Parathyroid adenoma (tissue), 2 donors: ENCODE data around the gene RASSF1.

ENCODE experiments used
- H2AFZ ChIP-seq: fragments of 300-600 bp; sonication (generic); one replicate; pipeline ENCODE4 v1.7.0; 2017; ENCODE audit warnings: antibody characterized with exemption, mild to moderate bottlenecking
- H3K27ac ChIP-seq: fragments of 300-600 bp; sonication (generic); one replicate; pipeline ENCODE4 v1.7.0; 2017
- H3K27me3 ChIP-seq: fragments of 300-600 bp; sonication (generic); one replicate; pipeline ENCODE4 v1.7.0; 2017; ENCODE audit warnings: low read length; ENCODE audit not compliant: control insufficient read depth, insufficient read depth
- H3K36me3 ChIP-seq: fragments of 300-600 bp; sonication (generic); one replicate; pipeline ENCODE4 v1.7.0; 2017; ENCODE audit warnings: low read length; ENCODE audit not compliant: control insufficient read depth, insufficient read depth
- H3K4me1 ChIP-seq: fragments of 300-600 bp; sonication (generic); one replicate; pipeline ENCODE4 v1.7.0; 2017; ENCODE audit warnings: control low read depth
- H3K4me2 ChIP-seq: fragments of 300-600 bp; sonication (generic); one replicate; pipeline ENCODE4 v1.7.0; 2017; ENCODE audit warnings: low read length
- H3K4me3 ChIP-seq: fragments of 300-600 bp; sonication (generic); one replicate; pipeline ENCODE4 v1.7.0; 2017; ENCODE audit warnings: low read depth, low read length
- H3K79me2 ChIP-seq: fragments of 300-600 bp; sonication (generic); one replicate; pipeline ENCODE4 v1.7.0; 2017; ENCODE audit warnings: control low read depth
- H3K9ac ChIP-seq: fragments of 300-600 bp; sonication (generic); one replicate; pipeline ENCODE4 v1.7.0; 2017; ENCODE audit warnings: mild to moderate bottlenecking
- H3K9me3 ChIP-seq: fragments of 300-600 bp; sonication (generic); one replicate; pipeline ENCODE4 v1.7.0; 2017; ENCODE audit warnings: low read length; ENCODE audit not compliant: control insufficient read depth
- CTCF ChIP-seq: fragments of 300-600 bp; sonication (generic); IDR thresholded peaks from one replicate; pipeline ENCODE4 v1.7.0; 2017; ENCODE audit warnings: antibody characterized with exemption, mild to moderate bottlenecking
- donor health status: primary hyperparathyroidism.

RASSF1 gene

GRCh38 chr3:50322386-50323091 lies 18.1 kb downstream of the RASSF1 start, which contains the start of gene HYAL2:
Gene HYAL2, minus strand, starts transcription at chr3:50322745. Its CDS starts 2,256 bp downstream, at chr3:50320489.
- H3K36me3 ChIP-seq = no peaks in the 10 kb centered on the region
- peak within 1 kb of the TSS; percentile 88 for H3K27ac ChIP-seq
- H2AFZ ChIP-seq = peak within 1 kb of the TSS; percentile 83
- peaks cover 29% of the 10 kb centered on the region for H3K4me1 ChIP-seq
- H3K4me3 ChIP-seq = peak within 1 kb of the TSS; percentile 89
- no peaks in the 10 kb centered on the region for H3K9me3 ChIP-seq
- H3K27me3 ChIP-seq = no peaks in the 10 kb centered on the region
- no peak for TF ChIP-seq CTCF
- H3K79me2 ChIP-seq = peaks cover 16% of the 10 kb centered on the region
- H3K9ac ChIP-seq = peak within 1 kb of the TSS; percentile 25
- H3K4me2 ChIP-seq = peak within 1 kb of the TSS; percentile 97

- Histone ChIP-seq H3K4me1 (peaks cover 28% of the 10 kb centered on the region), H3K9me3 (no peaks in the 10 kb centered on the region), H2AFZ (peak overlapping the region; percentile 83), H3K36me3 (no peaks in the 10 kb centered on the region), H3K4me2 (peak overlapping the region; percentile 97), H3K9ac (no peak overlapping the region), H3K4me3 (peak overlapping the region; percentile 89), H3K27ac (peak overlapping the region; percentile 88), H3K27me3 (no peaks in the 10 kb centered on the region), H3K79me2 (peaks cover 13% of the 10 kb centered on the region)
- TF ChIP-seq CTCF = no peak
Observed at GRCh38 chr3:50322115-50322385, 18.6 kb downstream of the RASSF1 start.

GRCh38 chr3:50321336-50322114 lies 19.1 kb downstream of the RASSF1 start:
- peak overlapping the region; percentile 97 for H3K4me2 ChIP-seq
- H3K27me3 ChIP-seq = no peaks in the 10 kb centered on the region
- H3K27ac ChIP-seq = peak overlapping the region; percentile 88
- H3K4me1 ChIP-seq = peaks cover 30% of the 10 kb centered on the region
- peaks cover 7% of the 10 kb centered on the region for H3K79me2 ChIP-seq
- H2AFZ ChIP-seq = peak overlapping the region; percentile 83
- no peaks in the 10 kb centered on the region for H3K36me3 ChIP-seq
- H3K9ac ChIP-seq = peak overlapping the region; percentile 25
- peak; percentile 38 for TF ChIP-seq CTCF
- no peaks in the 10 kb centered on the region for H3K9me3 ChIP-seq
- H3K4me3 ChIP-seq = peak overlapping the region; percentile 89

GRCh38 chr3:50320853-50321335 lies 19.7 kb downstream of the RASSF1 start:
- peak overlapping the region; percentile 83 for H2AFZ ChIP-seq
- no peaks in the 10 kb centered on the region for H3K27me3 ChIP-seq
- peak overlapping the region; percentile 97 for H3K4me2 ChIP-seq
- peak overlapping the region; percentile 88 for H3K27ac ChIP-seq
- H3K9ac ChIP-seq = no peak overlapping the region
- H3K36me3 ChIP-seq = no peaks in the 10 kb centered on the region
- peaks cover 30% of the 10 kb centered on the region for H3K4me1 ChIP-seq
- H3K4me3 ChIP-seq = peak overlapping the region; percentile 89
- H3K9me3 ChIP-seq = no peaks in the 10 kb centered on the region
- H3K79me2 ChIP-seq = peaks cover 7% of the 10 kb centered on the region
- no peak for TF ChIP-seq CTCF
